Left cardiac atrium (tissue), 4 donors: ENCODE results near the gene ATP2B2. TPM values are rescaled to one million over a fixed set of nuclear protein-coding genes. Genes with fewer than 3 reads are reported as not detected.

Experiments used
- ATAC-seq, 2 donors: fragments of 200-7000 bp; cut with Tn5 transposase; one replicate each; pipeline ENCODE4 v1.9.1; 2020; ENCODE audit warnings: mild to moderate bottlenecking in 2 of 2, moderate library complexity in 2 of 2
- DNase-seq: peaks from one replicate; pipeline ENCODE4 v3.0.0-alpha.2; 2020
- intact Hi-C, 2 donors: fragments of 100-400 bp; cut with DNase I; formaldehyde crosslinking; loops; one replicate each; pipeline versions ENCODE4 v1.14.1 to v1.15.1; 2022 to 2023
- total RNA-seq, 2 donors: library from RNA; stranded (reverse); fragmentation: NEBNext Ultra II Directional; extraction: Animal tissue kit (Norgen Biotek cat#: 25700); gene quantifications; one replicate each; pipeline ENCODE4 v1.2.1, GENCODE V29; 2021
- donor health status: DM: no; HTN: yes; CAD: no.
- donor health status: DM: no; HTN: yes; CAD: no; lungs with severe emphysema.
- donor health status: DM: yes; HTN: yes; CAD: no.
- donor health status: Dilated cardiomyopathy.

The ATP2B2 gene
- total RNA-seq, 2 donors from 2014 or later: 0.31 TPM; not detected in 1

- DNase-seq: no peak
Measured at GRCh38 chr3:10333349-10333650, 172.1 kb downstream of the ATP2B2 start.

GRCh38 chr3:10332481-10333348 is 172.7 kb downstream of the ATP2B2 start:
- ATAC-seq: no peak
- DNase-seq: no peak
- intact Hi-C loops: no loop called here

More at GRCh38 chr3:10333349-10333650, 172.1 kb downstream of the ATP2B2 start:
- no peak for ATAC-seq
- intact Hi-C loops: no loop called here

- ATAC-seq (no peak), DNase-seq (no peak)
- intact Hi-C loops: no loop called here
Measured at GRCh38 chr3:10331320-10331719, 174.1 kb downstream of the ATP2B2 start.

- intact Hi-C loops: no loop called here
- DNase-seq (no peak), ATAC-seq (no peak)
Measured at GRCh38 chr3:10330319-10330718, 175.1 kb downstream of the ATP2B2 start.

GRCh38 chr3:10329495-10330015 is 175.8 kb downstream of the ATP2B2 start:
- no peak for DNase-seq
- no peak for ATAC-seq
- intact Hi-C loops: no loop called here

- ATAC-seq (no peak), DNase-seq (no peak)
- intact Hi-C loops: no loop called here
Measured at GRCh38 chr3:10328460-10329071, 176.8 kb downstream of the ATP2B2 start.

- no peak for ATAC-seq
- no peak for DNase-seq
- intact Hi-C loops: no loop called here
Measured at GRCh38 chr3:10327592-10327991, 177.8 kb downstream of the ATP2B2 start.

GRCh38 chr3:10322352-10322710 is 183.1 kb downstream of the ATP2B2 start:
- DNase-seq (no peak), ATAC-seq (no peak)
- intact Hi-C loops: no loop called here

- intact Hi-C loops: no loop called here
- ATAC-seq: peak in 1 of 2 donors; percentile 1
- DNase-seq: no peak
Measured at GRCh38 chr3:10321630-10322351, 183.6 kb downstream of the ATP2B2 start.

- intact Hi-C loops: no loop called here
- DNase-seq (no peak), ATAC-seq (peak in 1 of 2 donors; percentile 3)
Measured at GRCh38 chr3:10320320-10320677, 185.1 kb downstream of the ATP2B2 start.

GRCh38 chr3:10319804-10320203 is 185.6 kb downstream of the ATP2B2 start:
- DNase-seq: no peak
- no peak for ATAC-seq
- intact Hi-C loops: no loop called here

GRCh38 chr3:10319251-10319650 is 186.1 kb downstream of the ATP2B2 start:
- ATAC-seq (no peak), DNase-seq (no peak)
- intact Hi-C loops: no loop called here

- DNase-seq (no peak), ATAC-seq (no peak)
- intact Hi-C loops: no loop called here
Measured at GRCh38 chr3:10317961-10318350, 187.4 kb downstream of the ATP2B2 start.

- ATAC-seq (no peak), DNase-seq (no peak)
- intact Hi-C loops: no loop called here
Measured at GRCh38 chr3:10317311-10317960, 187.9 kb downstream of the ATP2B2 start.

GRCh38 chr3:10315771-10316344 is 189.5 kb downstream of the ATP2B2 start:
- no peak for ATAC-seq
- intact Hi-C loops: no loop called here
- no peak for DNase-seq

GRCh38 chr3:10315101-10315500 is 190.3 kb downstream of the ATP2B2 start:
- intact Hi-C loops: no loop called here
- DNase-seq (no peak), ATAC-seq (no peak)

- intact Hi-C loops: no loop called here
- no peak for ATAC-seq
- DNase-seq: no peak
Measured at GRCh38 chr3:10312861-10313260, 192.5 kb downstream of the ATP2B2 start.

- intact Hi-C loops: no loop called here
Measured at GRCh38 chr3:10312391-10312790, 193.0 kb downstream of the ATP2B2 start.

GRCh38 chr3:10311710-10312109 is 193.7 kb downstream of the ATP2B2 start:
- intact Hi-C loops: no loop called here
- ATAC-seq: peak in 1 of 2 donors; percentile 10
- no peak for DNase-seq

More at GRCh38 chr3:10312391-10312790, 193.0 kb downstream of the ATP2B2 start:
- DNase-seq (no peak), ATAC-seq (no peak)
